ENCODE data around the gene PKP4.

DNA sequence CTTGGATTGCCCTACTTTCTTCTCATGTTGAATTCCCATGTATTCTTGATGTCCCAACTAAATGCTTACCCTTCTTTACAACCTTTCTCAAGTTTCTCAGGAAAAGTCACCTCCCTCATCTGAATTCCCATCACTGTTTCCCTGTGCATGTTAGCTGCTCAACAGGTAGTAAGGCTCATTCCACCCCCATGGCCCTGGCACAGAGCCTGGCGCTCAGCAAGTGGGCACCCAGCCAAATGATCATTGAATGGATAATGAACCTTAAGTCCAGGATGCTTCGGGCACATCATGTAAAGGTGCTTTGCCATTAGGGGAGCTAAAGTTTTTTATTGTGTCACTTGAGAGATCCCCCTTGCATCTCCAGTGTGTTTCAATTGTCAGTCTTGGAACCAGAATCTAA, 124.0 kb downstream of the PKP4 start:
- TF ChIP-seq, protein P1, sequence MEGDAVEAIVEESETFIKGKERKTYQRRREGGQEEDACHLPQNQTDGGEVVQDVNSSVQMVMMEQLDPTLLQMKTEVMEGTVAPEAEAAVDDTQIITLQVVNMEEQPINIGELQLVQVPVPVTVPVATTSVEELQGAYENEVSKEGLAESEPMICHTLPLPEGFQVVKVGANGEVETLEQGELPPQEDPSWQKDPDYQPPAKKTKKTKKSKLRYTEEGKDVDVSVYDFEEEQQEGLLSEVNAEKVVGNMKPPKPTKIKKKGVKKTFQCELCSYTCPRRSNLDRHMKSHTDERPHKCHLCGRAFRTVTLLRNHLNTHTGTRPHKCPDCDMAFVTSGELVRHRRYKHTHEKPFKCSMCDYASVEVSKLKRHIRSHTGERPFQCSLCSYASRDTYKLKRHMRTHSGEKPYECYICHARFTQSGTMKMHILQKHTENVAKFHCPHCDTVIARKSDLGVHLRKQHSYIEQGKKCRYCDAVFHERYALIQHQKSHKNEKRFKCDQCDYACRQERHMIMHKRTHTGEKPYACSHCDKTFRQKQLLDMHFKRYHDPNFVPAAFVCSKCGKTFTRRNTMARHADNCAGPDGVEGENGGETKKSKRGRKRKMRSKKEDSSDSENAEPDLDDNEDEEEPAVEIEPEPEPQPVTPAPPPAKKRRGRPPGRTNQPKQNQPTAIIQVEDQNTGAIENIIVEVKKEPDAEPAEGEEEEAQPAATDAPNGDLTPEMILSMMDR (conservative IDR thresholded peaks at IDR 0.05 in 1 of 2, IDR thresholded peaks at IDR 0.05 in 1 of 2; ENCODE audit: extremely low read depth in 1 of 2, insufficient read depth in 1 of 2, low read depth in 1 of 2, low read length in 2 of 2) = no peak
- TF ChIP-seq EZH2 (IDR thresholded peaks at IDR 0.05; ENCODE audit: borderline replicate concordance, low read length) = no peak
